Measurements from ENCODE around the gene TBC1D1.

The TBC1D1 gene

DNA sequence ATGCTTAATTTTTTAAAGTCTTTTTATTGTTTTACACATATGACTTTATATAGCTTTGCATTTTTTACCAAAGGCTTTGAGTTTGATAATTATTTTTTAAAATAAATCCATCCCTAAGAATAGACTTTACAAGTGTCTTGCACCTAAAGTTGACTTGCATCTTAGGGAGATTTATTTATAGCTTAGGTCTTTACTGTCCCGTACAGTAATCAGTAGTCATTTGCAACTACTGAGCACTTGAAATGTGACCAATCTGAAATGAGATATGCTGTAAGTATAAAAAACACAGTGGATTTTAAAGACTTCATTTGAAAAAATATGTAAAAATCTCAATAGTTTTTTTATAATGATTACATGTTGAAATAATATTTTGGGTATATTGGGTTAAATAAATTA lies 19.2 kb downstream of the TBC1D1 start:
- Histone ChIP-seq H3K9ac (ENCODE audit: low read length) (no peak overlapping the region), H3K4me3 (ENCODE audit: insufficient read depth in 1 of 2, low read depth in 1 of 2, low read length in 2 of 2) (no peak overlapping the region), H3K36me3 (ENCODE audit: control insufficient read depth in 1 of 2, insufficient read depth in 2 of 2, low read depth in 1 of 2, low read length in 2 of 2) (no peaks in the 10 kb centered on the region), H4K91ac (ENCODE audit: low read length) (no peak overlapping the region), H3K9me3 (ENCODE audit: control insufficient read depth, low read length) (no peaks in the 10 kb centered on the region), H3K4me2 (ENCODE audit: low read length, poor library complexity, severe bottlenecking) (no peak overlapping the region), H3K18ac (ENCODE audit: low read depth in 1 of 2, low read length in 2 of 2) (no peak overlapping the region), H4K8ac (ENCODE audit: low read length) (no peak overlapping the region), H2AK5ac (ENCODE audit: low read length, severe bottlenecking) (no peak overlapping the region), H2BK5ac (ENCODE audit: low read depth, low read length, poor library complexity, severe bottlenecking) (no peak overlapping the region), H2BK120ac (ENCODE audit: low read depth, low read length) (no peak overlapping the region), H3K27me3 (ENCODE audit: control insufficient read depth in 1 of 2, insufficient read depth in 1 of 2, low read length in 2 of 2) (peaks cover 18 to 19% of the 10 kb centered on the region in 2 experiments), H3K4me1 (ENCODE audit: control insufficient read depth, insufficient read depth, low read depth, low read length) (no peaks in the 10 kb centered on the region), H2BK12ac (ENCODE audit: low read length in 2 of 2) (no peak overlapping the region), H3K14ac (ENCODE audit: low read length in 2 of 2) (no peak overlapping the region), H3K27ac (ENCODE audit: low read length, poor library complexity, severe bottlenecking) (no peak overlapping the region), H3K4ac (ENCODE audit: low read depth in 1 of 2, low read length in 2 of 2) (no peak overlapping the region), H2AFZ (ENCODE audit: low read depth, low read length) (no peak overlapping the region), H3K23ac (ENCODE audit: low read length in 2 of 2) (no peak overlapping the region), H2BK15ac (ENCODE audit: low read depth, poor library complexity, severe bottlenecking) (no peak overlapping the region), H3K79me1 (replicated peaks; ENCODE audit: low read length, poor library complexity, severe bottlenecking) (no peaks in the 10 kb centered on the region)
- DNase-seq: no peak
- no CpG with 5 or more reads among the region's 1 CpG for WGBS

DNA sequence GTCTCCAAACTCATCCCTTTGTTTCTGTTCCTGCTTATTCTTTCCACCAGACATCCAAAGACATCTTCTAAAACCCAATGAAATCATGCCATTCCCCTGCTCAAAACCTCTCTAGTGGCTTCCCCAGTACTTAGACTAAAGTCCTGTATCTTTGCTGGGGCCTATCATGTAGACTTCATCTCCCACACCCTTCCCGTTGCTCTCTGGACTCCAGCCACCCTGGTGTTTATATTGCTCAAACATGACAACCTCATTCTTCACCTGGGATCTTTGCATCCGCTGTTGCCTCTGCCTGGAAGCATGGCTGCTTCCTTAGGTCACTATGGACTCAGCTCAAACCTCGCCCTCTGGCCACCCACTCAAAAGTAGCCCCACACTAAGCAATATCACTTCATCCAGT lies 23.7 kb downstream of the TBC1D1 start:
- no peak for DNase-seq
- Histone ChIP-seq H4K91ac (ENCODE audit: low read length) (no peak overlapping the region), H2BK120ac (ENCODE audit: low read depth, low read length) (no peak overlapping the region), H3K4me2 (ENCODE audit: low read length, poor library complexity, severe bottlenecking) (no peak overlapping the region), H3K9me3 (ENCODE audit: control insufficient read depth, low read length) (no peaks in the 10 kb centered on the region), H3K18ac (ENCODE audit: low read depth in 1 of 2, low read length in 2 of 2) (no peak overlapping the region), H2BK5ac (ENCODE audit: low read depth, low read length, poor library complexity, severe bottlenecking) (no peak overlapping the region), H3K4ac (ENCODE audit: low read depth in 1 of 2, low read length in 2 of 2) (no peak overlapping the region), H3K27me3 (ENCODE audit: control insufficient read depth in 1 of 2, insufficient read depth in 1 of 2, low read length in 2 of 2) (peaks cover 19 to 34% of the 10 kb centered on the region in 2 experiments), H3K14ac (ENCODE audit: low read length in 2 of 2) (no peak overlapping the region), H3K4me3 (ENCODE audit: insufficient read depth in 1 of 2, low read depth in 1 of 2, low read length in 2 of 2) (no peak overlapping the region), H3K23ac (ENCODE audit: low read length in 2 of 2) (no peak overlapping the region), H3K27ac (ENCODE audit: low read length, poor library complexity, severe bottlenecking) (no peak overlapping the region), H3K36me3 (ENCODE audit: control insufficient read depth in 1 of 2, insufficient read depth in 2 of 2, low read depth in 1 of 2, low read length in 2 of 2) (no peaks in the 10 kb centered on the region), H2BK15ac (ENCODE audit: low read depth, poor library complexity, severe bottlenecking) (no peak overlapping the region), H2BK12ac (ENCODE audit: low read length in 2 of 2) (no peak overlapping the region), H4K8ac (ENCODE audit: low read length) (no peak overlapping the region), H3K4me1 (ENCODE audit: control insufficient read depth, insufficient read depth, low read depth, low read length) (no peaks in the 10 kb centered on the region), H2AK5ac (ENCODE audit: low read length, severe bottlenecking) (no peak overlapping the region), H3K9ac (ENCODE audit: low read length) (no peak overlapping the region), H2AFZ (ENCODE audit: low read depth, low read length) (no peak overlapping the region), H3K79me1 (replicated peaks; ENCODE audit: low read length, poor library complexity, severe bottlenecking) (no peaks in the 10 kb centered on the region)
- 84% methylated on average over 3 of the region's 3 CpGs for WGBS

DNA sequence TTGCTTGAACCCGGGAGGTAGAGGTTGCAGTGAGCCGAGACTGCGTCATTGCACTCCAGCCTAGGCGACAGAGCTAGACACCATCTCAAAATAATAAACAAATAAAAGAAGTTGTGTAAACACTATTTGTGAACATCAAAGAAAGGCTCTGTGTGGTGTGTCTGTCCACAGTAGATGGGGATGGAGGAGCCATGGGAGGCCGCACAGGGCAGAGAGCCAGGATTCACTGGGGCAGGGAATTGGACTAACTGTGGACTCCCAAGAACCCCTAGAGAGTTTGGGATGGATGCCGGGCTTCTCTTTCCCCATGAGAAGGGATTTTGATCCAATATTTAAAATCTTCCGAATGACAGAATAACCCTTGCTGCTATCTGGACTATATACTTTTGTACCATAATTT lies 26.5 kb downstream of the TBC1D1 start:
- no peak for DNase-seq
- H3K18ac ChIP-seq (ENCODE audit: low read depth in 1 of 2, low read length in 2 of 2): no peak overlapping the region
- H3K4ac ChIP-seq (ENCODE audit: low read depth in 1 of 2, low read length in 2 of 2): no peak overlapping the region
- no peaks in the 10 kb centered on the region for H3K4me1 ChIP-seq (ENCODE audit: control insufficient read depth, insufficient read depth, low read depth, low read length)
- H2BK15ac ChIP-seq (ENCODE audit: low read depth, poor library complexity, severe bottlenecking): no peak overlapping the region
- no peak overlapping the region for H2BK5ac ChIP-seq (ENCODE audit: low read depth, low read length, poor library complexity, severe bottlenecking)
- H3K9me3 ChIP-seq (ENCODE audit: control insufficient read depth, low read length): no peaks in the 10 kb centered on the region
- H2AFZ ChIP-seq (ENCODE audit: low read depth, low read length): no peak overlapping the region
- H3K36me3 ChIP-seq (ENCODE audit: control insufficient read depth in 1 of 2, insufficient read depth in 2 of 2, low read depth in 1 of 2, low read length in 2 of 2): no peaks in the 10 kb centered on the region
- H2BK12ac ChIP-seq (ENCODE audit: low read length in 2 of 2): no peak overlapping the region
- no peak overlapping the region for H4K91ac ChIP-seq (ENCODE audit: low read length)
- no peak overlapping the region for H3K4me2 ChIP-seq (ENCODE audit: low read length, poor library complexity, severe bottlenecking)
- no peak overlapping the region for H3K9ac ChIP-seq (ENCODE audit: low read length)
- H2BK120ac ChIP-seq (ENCODE audit: low read depth, low read length): no peak overlapping the region
- H2AK5ac ChIP-seq (ENCODE audit: low read length, severe bottlenecking): no peak overlapping the region
- no peak overlapping the region for H4K8ac ChIP-seq (ENCODE audit: low read length)
- H3K27ac ChIP-seq (ENCODE audit: low read length, poor library complexity, severe bottlenecking): no peak overlapping the region
- H3K4me3 ChIP-seq (ENCODE audit: insufficient read depth in 1 of 2, low read depth in 1 of 2, low read length in 2 of 2): no peak overlapping the region
- no peak overlapping the region for H3K14ac ChIP-seq (ENCODE audit: low read length in 2 of 2)
- 93% methylated on average over 4 of the region's 7 CpGs for WGBS
- H3K79me1 ChIP-seq (replicated peaks; ENCODE audit: low read length, poor library complexity, severe bottlenecking): no peaks in the 10 kb centered on the region
- no peak overlapping the region for H3K23ac ChIP-seq (ENCODE audit: low read length in 2 of 2)
- H3K27me3 ChIP-seq (ENCODE audit: control insufficient read depth in 1 of 2, insufficient read depth in 1 of 2, low read length in 2 of 2): peaks cover 9 to 29% of the 10 kb centered on the region in 2 experiments

DNA sequence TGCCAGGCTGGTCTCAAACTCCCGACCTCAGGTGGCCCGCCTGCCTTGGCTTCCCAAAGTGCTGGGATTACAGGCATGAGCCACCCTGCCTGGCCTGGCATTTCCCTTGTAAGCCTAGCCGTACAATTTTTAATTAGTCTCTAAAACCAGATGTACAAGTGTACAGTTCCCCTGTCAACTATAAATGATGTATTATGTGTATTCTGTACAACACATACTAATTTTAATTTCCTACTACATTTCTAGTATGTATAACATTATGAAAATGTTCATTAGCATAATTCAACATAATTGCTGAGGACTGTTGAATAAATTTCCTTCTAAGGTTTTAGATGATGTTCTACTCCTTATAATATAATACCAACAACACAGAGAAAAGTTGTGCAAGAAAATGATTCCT lies 27.8 kb downstream of the TBC1D1 start:
- DNase-seq: no peak
- no peaks in the 10 kb centered on the region for H3K9me3 ChIP-seq (ENCODE audit: control insufficient read depth, low read length)
- H3K4me2 ChIP-seq (ENCODE audit: low read length, poor library complexity, severe bottlenecking): no peak overlapping the region
- no peak overlapping the region for H2BK120ac ChIP-seq (ENCODE audit: low read depth, low read length)
- no peaks in the 10 kb centered on the region for H3K79me1 ChIP-seq (replicated peaks; ENCODE audit: low read length, poor library complexity, severe bottlenecking)
- no peak overlapping the region for H2BK15ac ChIP-seq (ENCODE audit: low read depth, poor library complexity, severe bottlenecking)
- H3K23ac ChIP-seq (ENCODE audit: low read length in 2 of 2): no peak overlapping the region
- no peak overlapping the region for H3K9ac ChIP-seq (ENCODE audit: low read length)
- no peak overlapping the region for H2AFZ ChIP-seq (ENCODE audit: low read depth, low read length)
- H2BK5ac ChIP-seq (ENCODE audit: low read depth, low read length, poor library complexity, severe bottlenecking): no peak overlapping the region
- H3K4me1 ChIP-seq (ENCODE audit: control insufficient read depth, insufficient read depth, low read depth, low read length): no peaks in the 10 kb centered on the region
- WGBS: 88% methylated on average over 2 of the region's 3 CpGs
- H3K4ac ChIP-seq (ENCODE audit: low read depth in 1 of 2, low read length in 2 of 2): no peak overlapping the region
- no peak overlapping the region for H2AK5ac ChIP-seq (ENCODE audit: low read length, severe bottlenecking)
- no peak overlapping the region for H3K4me3 ChIP-seq (ENCODE audit: insufficient read depth in 1 of 2, low read depth in 1 of 2, low read length in 2 of 2)
- peaks cover 8 to 23% of the 10 kb centered on the region in 2 experiments for H3K27me3 ChIP-seq (ENCODE audit: control insufficient read depth in 1 of 2, insufficient read depth in 1 of 2, low read length in 2 of 2)
- no peak overlapping the region for H3K14ac ChIP-seq (ENCODE audit: low read length in 2 of 2)
- no peak overlapping the region for H4K91ac ChIP-seq (ENCODE audit: low read length)
- H3K36me3 ChIP-seq (ENCODE audit: control insufficient read depth in 1 of 2, insufficient read depth in 2 of 2, low read depth in 1 of 2, low read length in 2 of 2): no peaks in the 10 kb centered on the region
- H2BK12ac ChIP-seq (ENCODE audit: low read length in 2 of 2): no peak overlapping the region
- no peak overlapping the region for H3K18ac ChIP-seq (ENCODE audit: low read depth in 1 of 2, low read length in 2 of 2)
- H4K8ac ChIP-seq (ENCODE audit: low read length): no peak overlapping the region
- no peak overlapping the region for H3K27ac ChIP-seq (ENCODE audit: low read length, poor library complexity, severe bottlenecking)

All from mesenchymal stem cell (in vitro differentiated cells and primary cell).